Sciatic nerve (tissue), 2 donors: Measurements from ENCODE around the gene FMN1. TPM values are rescaled to one million over a fixed set of nuclear protein-coding genes. Genes with fewer than 3 reads are reported as not detected.
"Not testable (repeated sequence)": the region's sequence is repeated elsewhere in the genome, so short reads cannot be mapped to it uniquely, and the experiment has no call there.

Source experiments
- ATAC-seq: fragments of 200-7000 bp; cut with Tn5 transposase; one replicate; pipeline ENCODE4 v1.9.1; 2020; ENCODE audit warnings: mild to moderate bottlenecking, moderate library complexity
- DNase-seq: peaks from one replicate; pipeline ENCODE4 v3.0.0-alpha.2; 2020; ENCODE audit warnings: low spot score
- intact Hi-C: fragments of 100-400 bp; cut with DNase I; formaldehyde crosslinking; loops from one replicate; pipeline ENCODE4 v1.14.2; 2022
- total RNA-seq: library from RNA; stranded (reverse); fragmentation: NEBNext Ultra II Directional; extraction: Animal tissue kit (Norgen Biotek cat#: 25700); gene quantifications from one replicate; pipeline ENCODE4 v1.2.1, GENCODE V29; 2021
- donor health status: DM: no; HTN: no; CAD: no.
- donor health status: DM: no; HTN: no; CAD: no.

Gene FMN1
- total RNA-seq, 1 donor from 2014 or later, result 10.0 TPM

DNA sequence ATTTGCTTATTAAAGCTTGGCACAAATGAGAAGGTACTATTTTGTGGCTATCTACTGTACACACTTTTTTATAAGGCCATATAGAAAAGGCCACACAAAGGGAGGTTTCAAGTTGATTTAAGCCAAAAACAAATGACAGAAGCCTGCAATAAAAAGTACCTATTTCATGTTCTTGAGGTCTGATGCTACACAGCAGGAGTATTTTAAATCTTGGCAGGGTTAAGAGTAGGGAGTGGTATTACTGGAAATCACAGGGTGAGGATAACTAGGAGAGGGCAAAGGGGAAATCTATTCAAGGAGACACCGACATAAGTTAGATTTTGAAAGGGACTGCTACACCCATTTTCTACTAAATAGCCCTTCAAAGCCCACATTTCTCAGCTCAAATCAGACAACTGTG is 330.5 kb downstream of the FMN1 start:
- ATAC-seq (no peak), DNase-seq (no peak)
- intact Hi-C loops, result no loop called here

DNA sequence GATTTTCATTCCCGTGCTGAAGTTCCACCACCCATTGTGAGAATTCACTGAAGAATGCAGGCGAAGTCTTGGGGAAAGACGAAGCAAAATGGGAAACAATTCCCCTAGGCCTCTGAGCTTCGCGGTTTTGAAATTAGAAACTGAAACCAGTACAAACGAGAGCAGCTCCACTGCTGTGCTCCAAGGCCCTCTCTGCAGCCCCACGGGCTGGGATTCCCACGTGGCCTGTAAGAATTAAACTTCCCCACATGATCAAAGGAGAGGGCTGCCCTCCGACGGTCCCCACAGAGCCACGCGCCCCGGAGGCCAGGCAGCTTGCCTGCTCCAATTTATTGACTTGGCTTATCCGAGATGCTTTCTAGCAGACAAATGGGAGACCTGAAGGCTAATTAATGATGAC is 332.8 kb downstream of the FMN1 start:
- intact Hi-C loops, result no loop called here
- DNase-seq (peak; percentile 63), ATAC-seq (peak; percentile 88)

DNA sequence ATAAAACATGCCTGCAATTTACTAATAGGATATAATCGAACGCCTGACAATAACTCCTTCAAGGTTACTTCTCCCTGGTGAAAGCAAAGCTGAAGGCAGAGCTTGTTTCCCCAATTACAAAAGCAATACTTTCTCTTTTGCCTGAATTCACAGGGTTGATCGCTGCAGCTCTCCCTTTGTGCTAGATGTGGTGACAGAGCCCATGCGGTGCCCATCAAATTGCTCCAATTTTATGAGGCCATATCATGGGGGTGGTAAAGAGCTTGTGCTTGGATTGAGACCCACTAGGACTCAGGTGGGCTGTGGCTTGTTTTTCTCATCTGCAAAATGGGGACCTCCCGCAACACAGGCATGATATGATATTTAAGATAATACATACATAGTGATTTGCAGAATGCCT is 333.3 kb downstream of the FMN1 start:
- intact Hi-C loops, result no loop called here
- DNase-seq, result no peak
- peak; percentile 33 for ATAC-seq

DNA sequence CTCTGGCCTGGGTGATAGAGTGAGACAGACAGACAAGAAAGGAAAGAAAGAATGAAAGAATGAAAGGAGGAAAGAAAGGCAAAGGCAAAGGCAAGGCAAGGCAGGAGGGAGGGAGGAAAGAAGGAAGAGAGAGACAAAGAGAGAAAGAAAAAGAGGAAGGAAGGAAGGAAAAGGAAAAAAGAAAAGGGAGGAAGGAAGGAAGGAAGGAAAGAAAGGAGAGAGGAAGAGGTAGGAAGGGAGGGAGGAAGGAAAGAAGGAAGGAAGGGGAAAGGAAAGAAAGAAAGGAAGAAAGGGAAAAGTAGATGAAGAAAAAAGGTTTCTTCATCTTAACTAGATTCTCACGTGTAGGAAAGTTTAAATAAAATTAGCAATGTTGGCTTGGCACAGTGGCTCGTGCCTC is 334.5 kb downstream of the FMN1 start:
- ATAC-seq (no peak), DNase-seq (no peak)
- intact Hi-C loops, result no loop called here

DNA sequence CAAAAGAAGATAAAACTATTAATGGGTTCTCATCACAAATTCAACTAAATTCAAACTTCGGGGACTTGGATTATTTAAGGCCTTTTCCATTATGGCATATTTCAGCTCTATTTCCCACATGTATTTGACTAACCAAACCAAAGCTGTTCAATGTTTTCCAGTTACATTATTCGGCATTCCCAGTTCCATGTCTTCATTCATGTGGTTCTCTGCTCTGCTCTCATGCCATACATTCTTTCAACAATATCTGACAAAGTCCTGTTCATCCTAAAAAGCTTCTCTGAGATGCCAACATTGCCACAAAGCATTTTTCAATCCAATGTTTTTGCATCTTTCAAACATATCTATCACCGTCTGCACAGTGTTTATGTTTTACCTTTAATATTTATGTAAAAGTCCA is 335.3 kb downstream of the FMN1 start:
- intact Hi-C loops, result no loop called here
- DNase-seq (no peak), ATAC-seq (no peak)

DNA sequence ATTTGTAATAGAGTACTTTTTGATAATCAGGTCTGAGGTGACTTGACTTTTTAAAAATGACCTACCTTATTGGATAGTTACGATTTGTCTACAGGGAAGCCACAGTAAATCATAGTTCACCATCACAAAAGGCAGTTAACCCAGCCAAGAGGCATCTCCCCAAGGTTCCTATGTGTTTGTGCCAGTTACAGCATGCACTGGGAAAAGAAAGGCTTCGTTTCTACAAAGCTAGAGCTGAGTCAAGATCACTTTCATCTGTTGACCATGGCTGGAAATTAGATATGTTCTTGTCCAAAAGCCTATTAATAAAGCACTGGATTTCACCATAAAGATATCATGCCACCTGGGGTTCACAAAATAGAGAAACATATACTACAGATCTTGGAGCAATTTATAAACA is 336.8 kb downstream of the FMN1 start:
- ATAC-seq (no peak), DNase-seq (no peak)
- intact Hi-C loops, result no loop called here

DNA sequence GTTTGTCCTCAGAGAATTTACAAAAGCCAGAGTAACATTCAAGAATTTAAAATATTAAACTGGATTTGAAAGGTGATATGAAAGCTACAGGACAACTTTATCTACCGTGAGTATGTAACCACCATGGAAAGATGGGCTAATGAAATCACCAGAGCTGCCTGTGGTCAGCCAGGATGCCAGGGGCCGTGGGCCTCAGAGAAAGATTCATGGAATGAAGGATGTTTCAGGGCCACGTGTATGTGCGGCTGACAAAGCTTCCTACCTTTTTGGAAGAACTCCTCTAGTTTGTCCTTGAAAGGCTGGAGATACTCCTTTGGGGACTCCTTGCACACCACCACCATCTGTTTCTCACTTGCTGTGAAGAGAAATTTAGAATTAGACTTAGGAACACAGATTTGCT is 337.8 kb downstream of the FMN1 start:
- DNase-seq (no peak), ATAC-seq (no peak)
- intact Hi-C loops, result no loop called here

DNA sequence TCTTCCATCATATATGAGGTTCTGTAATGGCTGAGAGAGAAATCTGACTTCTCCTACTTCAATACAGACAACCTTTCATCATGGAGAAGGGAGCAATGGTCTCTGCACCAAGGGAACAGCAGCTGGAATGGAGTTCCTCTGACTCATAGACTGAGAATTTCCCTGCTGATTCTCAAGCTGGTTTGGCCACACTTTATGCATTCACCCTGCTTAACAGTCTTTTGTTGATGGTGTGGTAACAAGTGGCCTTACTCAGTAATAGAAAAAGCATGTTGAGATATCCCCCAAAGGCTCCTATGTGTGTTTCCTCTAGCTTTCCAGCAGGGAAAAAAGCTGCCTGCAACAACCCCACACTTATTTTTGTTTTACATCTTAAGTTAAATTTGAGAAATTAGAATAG is 338.6 kb downstream of the FMN1 start:
- peak; percentile 93 for ATAC-seq
- DNase-seq, result no peak
- intact Hi-C loops, result no loop called here

DNA sequence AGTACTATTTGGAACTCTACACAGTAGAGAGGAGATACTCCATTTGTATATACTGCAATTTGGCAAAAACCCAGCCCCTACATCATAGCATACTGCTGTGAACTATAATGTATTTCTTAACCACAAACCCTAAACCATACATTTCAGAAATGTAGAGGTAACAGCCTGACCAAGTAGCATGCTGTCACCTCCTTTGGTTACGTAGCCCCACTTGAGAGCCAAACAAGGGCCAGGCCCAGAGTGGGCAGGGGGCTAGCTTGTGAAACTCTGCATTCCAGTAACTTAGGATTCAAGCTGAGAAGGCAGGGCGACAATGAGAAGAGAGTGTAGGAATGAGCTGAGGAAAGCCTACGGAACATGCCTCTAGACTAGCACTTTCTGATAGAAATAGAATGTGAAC is 340.9 kb downstream of the FMN1 start:
- no peak for DNase-seq
- intact Hi-C loops, result no loop called here
- ATAC-seq, result no peak

DNA sequence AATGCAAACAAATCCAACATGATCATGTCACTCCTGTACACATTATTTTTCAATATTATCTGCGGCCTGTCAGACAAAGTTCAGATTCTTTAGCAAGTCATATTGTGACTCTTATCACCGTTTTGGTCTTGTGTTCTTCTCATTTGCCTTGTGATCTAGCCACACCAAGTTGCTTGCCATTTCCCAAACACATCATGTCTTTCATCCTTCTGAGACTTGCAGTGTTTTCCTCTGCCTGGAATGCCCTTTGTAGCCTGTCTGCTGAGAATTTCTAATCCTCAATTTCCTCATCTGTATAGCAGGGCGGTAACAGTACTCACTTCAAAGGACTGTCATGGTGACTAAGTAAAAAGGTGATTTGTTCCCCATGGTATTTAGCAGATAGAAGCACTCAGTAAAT is 341.7 kb downstream of the FMN1 start:
- intact Hi-C loops, result no loop called here
- no peak for DNase-seq
- ATAC-seq, result no peak

DNA sequence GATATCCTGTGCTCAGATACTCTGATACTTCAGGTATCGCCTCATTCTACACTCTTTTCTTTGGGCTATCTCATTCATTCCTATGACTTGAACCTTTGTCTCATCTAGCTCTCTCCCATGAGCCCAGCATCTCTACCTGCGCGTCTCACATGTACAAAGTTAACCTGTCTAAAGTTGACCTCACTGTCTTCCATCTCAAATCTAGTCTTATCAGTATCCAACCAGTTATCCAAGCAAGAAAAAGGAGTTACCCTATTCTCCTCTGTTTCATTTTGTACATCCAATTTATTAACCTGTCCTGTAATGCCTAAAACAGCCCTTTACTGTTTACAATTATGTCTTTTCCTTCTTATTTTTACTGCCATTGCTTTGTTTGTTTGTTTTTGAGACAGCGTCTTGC is 342.5 kb downstream of the FMN1 start:
- intact Hi-C loops, result no loop called here
- ATAC-seq, result no peak
- no peak for DNase-seq

DNA sequence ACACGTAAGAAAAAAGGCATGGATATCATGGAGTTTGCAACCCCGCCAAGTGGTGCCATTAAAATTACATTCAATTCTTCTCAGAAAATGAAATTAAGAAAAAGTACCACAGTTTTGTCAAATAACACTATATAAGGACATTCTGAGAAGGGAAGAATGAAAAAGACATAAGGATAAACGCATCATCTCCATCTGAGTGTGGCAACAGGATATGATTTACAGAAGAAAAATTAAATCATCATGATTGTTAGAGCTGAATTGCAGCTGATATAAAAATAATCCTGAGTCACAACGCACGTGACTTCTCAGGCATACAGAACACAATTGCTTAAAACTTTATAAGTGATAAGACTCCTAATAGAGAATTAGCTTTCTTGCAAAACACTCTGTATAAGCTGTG is 342.9 kb downstream of the FMN1 start:
- ATAC-seq (no peak), DNase-seq (no peak)
- intact Hi-C loops, result no loop called here

DNA sequence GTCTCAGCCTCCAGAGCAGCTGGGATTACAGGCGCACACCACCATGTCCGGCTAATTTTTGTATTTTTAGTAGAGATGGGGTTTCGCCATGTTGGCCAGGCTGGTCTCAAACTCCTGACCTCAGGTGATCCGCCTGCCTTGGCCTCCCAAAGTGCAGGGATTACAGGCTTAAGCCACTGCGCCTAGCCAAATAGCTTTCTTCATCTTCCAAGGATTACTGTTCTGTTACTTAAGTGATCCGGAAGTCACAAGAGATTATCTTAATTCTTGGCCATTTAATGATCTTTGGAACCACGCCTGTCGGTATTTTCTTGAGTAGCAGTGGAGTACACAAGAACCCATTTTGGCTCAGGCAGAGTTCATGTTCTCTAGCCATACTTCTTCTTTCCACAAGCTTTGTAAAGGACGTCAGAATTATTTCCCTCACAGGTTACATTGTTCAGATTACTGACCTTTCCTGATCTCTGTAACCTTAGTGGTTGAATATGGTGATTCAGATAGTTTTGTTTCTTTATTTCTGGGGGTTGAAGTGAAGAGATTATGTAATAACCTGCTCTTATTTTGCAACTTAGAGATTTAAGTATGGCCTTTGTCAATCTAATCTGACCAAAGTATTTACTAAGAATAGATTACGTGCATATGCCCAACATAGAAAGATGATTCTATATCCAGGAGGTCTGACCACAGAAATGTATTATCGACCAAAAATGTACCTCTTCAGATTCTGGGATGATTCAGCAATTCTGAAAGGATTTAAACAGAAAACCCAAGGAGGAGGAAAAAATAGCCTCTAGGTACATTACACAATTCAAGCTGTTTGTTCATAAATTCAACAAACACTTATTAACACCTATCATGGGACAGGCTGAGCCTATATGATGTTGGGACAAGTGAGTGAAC is 344.5 kb downstream of the FMN1 start:
- intact Hi-C loops, result no loop called here
- ATAC-seq (no peak), DNase-seq (no peak)

DNA sequence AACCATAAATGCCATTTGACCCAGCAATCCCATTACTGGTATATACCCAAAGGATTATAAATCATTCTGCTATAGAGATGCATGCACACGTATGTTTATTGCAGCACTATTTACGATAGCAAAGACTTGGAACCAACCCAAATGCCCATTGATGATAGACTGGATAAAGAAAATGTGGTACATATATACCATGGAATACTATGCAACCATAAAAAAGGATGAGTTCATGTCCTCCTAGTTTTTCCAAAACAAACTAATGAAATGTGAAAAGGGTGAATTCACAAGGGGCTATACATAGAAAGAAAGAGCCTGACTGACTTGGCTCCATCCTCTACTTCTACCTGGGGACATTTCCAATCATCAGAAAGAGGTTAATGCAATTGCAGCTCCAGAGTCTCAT is 347.8 kb downstream of the FMN1 start:
- DNase-seq, intact Hi-C loops, ATAC-seq: not testable (repeated sequence)

DNA sequence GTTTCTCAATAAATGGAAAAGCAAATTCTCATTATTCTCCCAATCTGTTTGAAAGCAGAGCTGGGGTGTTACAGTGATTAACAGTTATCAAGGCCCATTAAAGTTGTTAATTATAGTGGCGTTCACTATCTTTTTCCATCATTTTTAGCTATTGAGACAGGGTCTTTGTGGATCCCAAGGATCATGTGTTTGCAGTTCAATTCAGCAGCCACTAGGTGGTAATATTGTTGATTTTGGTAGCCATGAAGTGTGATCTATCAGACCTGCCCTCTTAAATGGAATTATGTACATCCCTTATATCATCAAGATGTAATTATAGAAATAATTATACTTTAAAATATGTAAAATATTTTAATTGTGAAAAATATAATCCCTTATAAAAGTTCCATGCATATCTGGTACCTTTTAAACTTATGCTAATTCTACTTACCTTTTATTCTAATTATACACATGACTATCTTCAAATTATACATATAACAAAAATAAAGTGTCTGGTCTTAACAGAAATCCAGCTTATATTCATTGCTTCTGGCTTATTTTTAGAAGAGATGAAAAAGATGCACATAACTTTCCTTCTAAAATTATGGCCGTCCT is 350.3 kb downstream of the FMN1 start:
- ATAC-seq, result no peak
- intact Hi-C loops, result no loop called here

DNA sequence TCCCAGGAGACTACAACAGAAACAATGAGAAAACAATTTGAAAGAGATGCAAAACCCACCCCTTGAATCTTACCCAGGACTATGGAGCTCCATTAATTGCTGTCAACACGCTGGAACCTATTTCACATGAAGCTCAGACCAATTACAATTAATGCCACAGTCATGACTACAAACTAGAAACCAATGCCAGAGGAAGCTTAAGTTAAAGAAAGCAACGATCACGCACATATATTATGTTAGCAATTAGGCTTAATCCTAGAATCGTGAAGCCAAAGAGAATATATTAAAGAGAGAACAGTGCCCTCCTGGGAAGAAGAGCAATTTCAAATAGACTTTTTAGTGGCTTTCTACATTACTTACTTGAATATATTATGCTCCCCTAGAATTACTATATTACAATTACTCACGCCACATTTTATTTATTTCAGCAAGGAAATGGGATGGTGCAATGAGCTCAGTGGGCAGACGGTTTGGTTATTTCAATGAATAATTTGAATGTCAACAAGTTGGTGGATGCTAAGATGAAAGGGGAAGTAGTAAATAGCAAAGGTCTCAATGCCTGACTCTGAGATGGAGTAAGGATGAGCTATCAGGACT is 351.2 kb downstream of the FMN1 start:
- ATAC-seq, result no peak
- intact Hi-C loops, result no loop called here
- DNase-seq, result no peak

More for the DNA sequence above, 350.3 kb downstream of the FMN1 start:
- no peak for DNase-seq

DNA sequence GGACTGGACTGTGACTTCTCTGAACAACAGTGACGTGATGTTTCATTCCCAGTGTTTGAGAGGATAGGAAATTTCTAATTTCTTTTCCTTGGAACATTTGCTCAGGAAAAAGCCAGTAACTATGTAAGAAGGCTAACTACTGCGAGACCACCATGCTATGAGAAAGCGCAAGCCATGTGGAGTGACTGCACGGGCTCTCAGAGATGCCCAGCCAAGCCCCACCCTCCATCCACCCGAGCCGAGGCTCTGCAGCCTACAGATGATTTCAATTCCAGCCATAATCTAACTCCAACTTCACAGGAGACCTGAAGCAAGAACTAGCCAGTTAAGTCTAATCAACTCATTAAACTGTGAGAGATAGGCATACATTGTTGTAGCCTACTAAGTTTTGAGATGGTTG is 352.4 kb downstream of the FMN1 start:
- intact Hi-C loops, result no loop called here
- DNase-seq, result no peak
- no peak for ATAC-seq

DNA sequence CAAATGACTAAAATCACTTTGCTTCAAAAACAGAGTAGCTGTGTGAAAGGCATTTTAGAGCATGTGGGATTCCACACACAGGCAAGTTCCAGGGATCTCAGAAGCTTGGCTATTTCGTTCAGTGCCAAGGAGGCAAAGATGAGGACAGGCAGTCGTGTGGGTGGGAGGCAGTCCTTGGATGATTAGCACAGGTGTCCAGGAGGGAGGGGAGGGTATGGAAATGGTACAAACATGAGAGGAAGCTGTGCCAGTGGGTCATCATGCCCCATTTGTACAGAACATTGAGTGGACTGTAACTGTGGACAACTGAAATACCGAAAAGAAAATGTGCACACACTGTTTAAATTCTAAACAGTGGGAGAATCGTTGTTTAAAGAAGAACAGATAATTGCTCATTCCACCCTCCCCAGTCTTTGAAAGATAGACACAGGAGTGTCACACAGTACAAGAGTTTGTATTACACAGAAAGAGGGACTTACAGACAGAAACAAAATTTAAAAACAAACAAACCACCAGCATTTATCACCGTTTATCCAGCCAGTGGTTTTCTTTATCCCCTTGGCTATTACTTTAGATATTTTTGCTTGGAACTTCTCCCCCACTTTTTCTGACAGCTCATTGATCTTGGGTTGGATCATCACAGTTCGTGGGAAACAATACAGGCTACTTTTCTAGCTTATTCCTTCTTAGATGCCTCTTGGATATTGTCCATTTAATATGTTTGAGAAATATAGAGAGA is 353.8 kb downstream of the FMN1 start:
- intact Hi-C loops, result no loop called here
- DNase-seq, result no peak
- ATAC-seq, result no peak

DNA sequence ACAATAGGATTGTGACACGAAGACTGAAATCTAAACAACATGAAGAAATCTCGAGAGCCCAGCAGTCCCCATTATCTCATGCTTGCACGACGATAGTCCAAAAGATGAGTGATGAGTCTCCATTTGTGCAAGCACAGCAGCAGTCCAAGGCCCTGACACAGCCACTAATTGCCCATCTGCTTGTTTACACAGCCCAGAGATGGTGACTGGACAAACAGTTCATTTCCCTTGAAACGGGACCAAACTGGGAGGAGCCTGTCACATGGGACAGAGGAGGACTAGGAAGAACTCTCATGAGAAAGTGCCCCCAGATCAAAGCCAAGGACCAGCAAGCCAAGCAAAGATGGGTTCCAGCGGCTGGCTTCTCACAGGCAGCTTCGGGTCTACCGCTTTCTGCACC is 355.7 kb downstream of the FMN1 start:
- intact Hi-C loops, result no loop called here
- ATAC-seq (no peak), DNase-seq (no peak)

DNA sequence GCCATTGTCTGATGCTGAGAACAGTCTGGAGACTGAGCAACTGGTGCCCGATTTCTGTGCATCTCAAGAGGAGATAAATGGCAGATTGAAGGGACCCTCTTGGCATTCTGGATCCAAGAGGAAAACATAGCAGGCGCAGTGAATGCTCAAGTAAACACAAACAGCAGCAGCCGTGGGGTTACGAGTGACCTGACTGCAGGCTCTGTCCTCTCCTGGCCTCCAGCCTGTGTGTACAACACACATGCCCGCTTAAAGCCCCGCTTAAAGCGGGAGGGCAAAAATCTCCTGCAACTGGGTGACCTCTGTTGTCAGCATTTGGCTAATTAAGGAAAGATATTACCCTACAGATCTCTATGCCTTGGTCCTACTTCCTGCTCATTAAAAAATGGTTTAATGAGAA is 356.2 kb downstream of the FMN1 start:
- intact Hi-C loops, result no loop called here
- ATAC-seq, result no peak
- no peak for DNase-seq
